Spleen (tissue), 11 donors: ENCODE results near the gene RSAD1. TPM values are rescaled to one million over a fixed set of nuclear protein-coding genes. Genes with fewer than 3 reads are reported as not detected.

Experiments
- DNase-seq: peaks from one replicate; pipeline ENCODE4 v3.0.0-alpha.2; 2020
- H3K27ac ChIP-seq, 8 donors: fragments of 200-600 bp; sonication (generic) in 7 of 8; 1 replicate in 4 of 8; 2 replicates in 4 of 8; pipeline versions ENCODE4 v1.5.0 to v1.8.0; 2016 to 2021; ENCODE audit warnings: inconsistent platforms in 4 of 8, mild to moderate bottlenecking in 4 of 8, moderate library complexity in 1 of 8
- H3K27me3 ChIP-seq, 7 donors: fragments of 200-600 bp; sonication (generic) in 6 of 7; replicated peaks in 1 of 7; 1 replicate in 4 of 7; 2 replicates in 3 of 7; pipeline versions ENCODE4 v1.5.0 to v1.8.0; 2016 to 2021; ENCODE audit warnings: inconsistent platforms in 3 of 7, mild to moderate bottlenecking in 1 of 7
- H3K36me3 ChIP-seq, 6 donors: fragments of 200-600 bp; sonication (generic) in 5 of 6; 1 replicate in 4 of 6; 2 replicates in 2 of 6; pipeline versions ENCODE4 v1.5.0 to v1.8.0; 2016 to 2021; ENCODE audit warnings: inconsistent platforms in 2 of 6
- H3K4me1 ChIP-seq, 6 donors: fragments of 200-600 bp; sonication (generic) in 5 of 6; 1 replicate in 3 of 6; 2 replicates in 3 of 6; pipeline versions ENCODE4 v1.5.0 to v1.8.0; 2016 to 2021; ENCODE audit warnings: inconsistent platforms in 3 of 6
- H3K4me3 ChIP-seq, 8 donors: fragments of 200-600 bp; sonication (generic) in 7 of 8; 1 replicate in 4 of 8; 2 replicates in 4 of 8; pipeline versions ENCODE4 v1.5.0 to v1.8.0; 2016 to 2021; ENCODE audit warnings: inconsistent platforms in 4 of 8, mild to moderate bottlenecking in 4 of 8, moderate library complexity in 2 of 8
- H3K9me3 ChIP-seq, 8 donors: fragments of 200-600 bp; sonication (generic) in 7 of 8; 1 replicate in 4 of 8; 2 replicates in 4 of 8; pipeline versions ENCODE4 v1.5.0 to v1.8.0; 2016 to 2021; ENCODE audit warnings: inconsistent platforms in 4 of 8
- POLR2A ChIP-seq, 3 donors: fragments of 450-650 bp; IDR thresholded peaks; one replicate each; pipeline ENCODE4 v1.5.1; 2017; ENCODE audit warnings: antibody characterized with exemption in 3 of 3, mild to moderate bottlenecking in 1 of 3
- POLR2AphosphoS5 ChIP-seq, 3 donors: sonication (generic); formaldehyde crosslinking; IDR thresholded peaks; one replicate each; pipeline ENCODE4 v1.5.1; 2017; ENCODE audit warnings: antibody characterized with exemption in 3 of 3
- WGBS, 5 donors: extraction: QIAGEN DNeasy Blood & Tissue Kit in 3 of 5; methylation state at CpG; one replicate each; pipeline versions ENCODE4 v1.1.5 to v1.1.7; 2013 to 2018; 5-methylcytosine and 5-hydroxymethylcytosine counted together
- intact Hi-C: fragments of 100-400 bp; cut with DNase I; formaldehyde crosslinking; loops from one replicate; pipeline ENCODE4 v1.15.0; 2023; ENCODE audit warnings: low total_unique reads
- polyA plus RNA-seq, 3 donors: library from polyadenylated mRNA; stranded (reverse); fragments of 200-250 nt; gene quantifications; one replicate each; pipeline ENCODE4 v1.2.1, GENCODE V29; 2013
- total RNA-seq, 7 donors: library from RNA; depleted of rRNA in 3 of 7; stranded (reverse); fragments of >200 nt in 3 of 7; fragmentation: NEBNext Ultra II Directional in 4 of 7; extraction: Animal tissue kit (Norgen Biotek cat#: 25700) in 4 of 7; gene quantifications; one replicate each; pipeline versions ENCODE4 v1.1.0 to v1.2.1, GENCODE V29; 2016 to 2021
- TF ChIP-seq, protein P1 (sequence below), 11 experiments: fragments of 200-600 bp in 7 of 11; fragments of 450-650 bp in 4 of 11; sonication (generic) in 4 of 11; IDR thresholded peaks in 8 of 11; conservative IDR thresholded peaks in 3 of 11; 1 replicate in 7 of 11; 2 replicates in 4 of 11; pipeline versions ENCODE4 v1.4.0 to v1.8.0; 2016 to 2021; ENCODE audit warnings: antibody characterized with exemption in 11 of 11, inconsistent platforms in 4 of 11, mild to moderate bottlenecking in 1 of 11
- donor health status: healthy with polysubstance abuse.
- donor health status: DM: no; HTN: no; CAD: no; lungs with moderate emphysema.
- donor health status: DM: no; HTN: no; CAD: no.
- donor health status: Bipolar disorder and iron deficiency.
- donor health status: healthy.
- donor health status: DM: no; HTN: no; CAD: no.
- donor health status: DM: yes; HTN: yes; CAD: no.

Gene RSAD1
- total and polyA plus RNA-seq, 10 donors = 24.1 to 56.2 (median 38.8) TPM

DNA sequence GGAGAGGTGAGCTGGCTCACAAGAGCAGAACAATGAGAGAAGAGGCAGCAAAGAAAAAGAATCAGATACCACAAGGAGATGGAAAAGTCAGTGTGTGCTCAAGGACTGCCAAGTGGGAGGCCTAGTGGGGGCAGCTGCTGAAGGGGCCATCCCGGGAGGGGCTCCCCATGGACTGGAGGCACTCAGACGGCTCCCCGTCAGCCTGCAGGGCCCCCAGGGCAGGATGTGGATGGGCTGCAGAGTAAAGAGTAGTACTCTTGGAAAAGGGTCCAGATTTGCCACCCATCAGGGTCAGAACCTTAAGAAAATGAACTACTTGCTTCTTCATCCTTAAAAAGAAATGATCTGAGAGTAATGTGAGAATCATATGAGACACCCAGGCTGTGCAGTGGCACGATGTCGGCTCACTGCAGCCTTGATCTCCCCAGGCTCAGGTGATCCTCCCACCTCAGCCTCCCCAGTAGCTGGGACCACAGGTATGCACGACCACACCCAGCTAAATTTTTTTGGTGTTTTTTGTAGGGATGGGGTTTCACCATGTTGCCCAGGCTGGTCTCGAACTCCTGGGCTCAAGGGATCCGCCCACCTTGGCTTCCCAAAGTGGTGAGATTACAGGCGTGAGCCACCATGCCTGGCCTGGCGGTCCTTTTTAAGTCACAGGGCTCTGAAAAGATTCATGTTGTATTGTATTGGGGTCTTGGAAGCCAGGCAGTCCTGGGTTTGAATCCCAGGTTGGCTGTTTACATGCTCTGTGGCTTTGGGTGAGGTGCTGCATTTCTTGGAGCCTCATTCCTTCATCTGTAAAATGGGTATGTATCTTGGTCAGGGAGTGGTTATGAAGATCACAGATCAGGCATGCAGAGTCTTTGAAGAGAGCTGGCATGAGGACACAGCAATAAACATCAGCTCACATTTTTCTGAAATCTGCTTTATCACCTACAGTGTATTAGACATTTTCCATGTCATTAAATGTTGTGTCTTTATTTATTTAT, 37.5 kb upstream of the RSAD1 start:
- no peaks in the 10 kb centered on the region for H3K9me3 ChIP-seq
- 83 to 95% (median 93%) methylated on average over 10 of the region's 10 CpGs for WGBS, 5 donors
- no peak for DNase-seq
- H3K4me3 ChIP-seq = no peak overlapping the region
- H3K27ac ChIP-seq = no peak overlapping the region
- no peaks in the 10 kb centered on the region for H3K27me3 ChIP-seq
- intact Hi-C loops = no loop called here
- TF ChIP-seq, protein P1, sequence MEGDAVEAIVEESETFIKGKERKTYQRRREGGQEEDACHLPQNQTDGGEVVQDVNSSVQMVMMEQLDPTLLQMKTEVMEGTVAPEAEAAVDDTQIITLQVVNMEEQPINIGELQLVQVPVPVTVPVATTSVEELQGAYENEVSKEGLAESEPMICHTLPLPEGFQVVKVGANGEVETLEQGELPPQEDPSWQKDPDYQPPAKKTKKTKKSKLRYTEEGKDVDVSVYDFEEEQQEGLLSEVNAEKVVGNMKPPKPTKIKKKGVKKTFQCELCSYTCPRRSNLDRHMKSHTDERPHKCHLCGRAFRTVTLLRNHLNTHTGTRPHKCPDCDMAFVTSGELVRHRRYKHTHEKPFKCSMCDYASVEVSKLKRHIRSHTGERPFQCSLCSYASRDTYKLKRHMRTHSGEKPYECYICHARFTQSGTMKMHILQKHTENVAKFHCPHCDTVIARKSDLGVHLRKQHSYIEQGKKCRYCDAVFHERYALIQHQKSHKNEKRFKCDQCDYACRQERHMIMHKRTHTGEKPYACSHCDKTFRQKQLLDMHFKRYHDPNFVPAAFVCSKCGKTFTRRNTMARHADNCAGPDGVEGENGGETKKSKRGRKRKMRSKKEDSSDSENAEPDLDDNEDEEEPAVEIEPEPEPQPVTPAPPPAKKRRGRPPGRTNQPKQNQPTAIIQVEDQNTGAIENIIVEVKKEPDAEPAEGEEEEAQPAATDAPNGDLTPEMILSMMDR (IDR thresholded peaks at IDR 0.05 in 8 of 11, conservative IDR thresholded peaks at IDR 0.05 in 3 of 11) = no peak
- TF ChIP-seq POLR2A (IDR thresholded peaks at IDR 0.05) (no peak), POLR2AphosphoS5 (IDR thresholded peaks at IDR 0.05) (no peak)
- peaks cover 0 to 31% (median 0%) of the 10 kb centered on the region in 6 donors for H3K36me3 ChIP-seq
- H3K4me1 ChIP-seq = peaks cover 0 to 8% (median 0%) of the 10 kb centered on the region in 6 donors

DNA sequence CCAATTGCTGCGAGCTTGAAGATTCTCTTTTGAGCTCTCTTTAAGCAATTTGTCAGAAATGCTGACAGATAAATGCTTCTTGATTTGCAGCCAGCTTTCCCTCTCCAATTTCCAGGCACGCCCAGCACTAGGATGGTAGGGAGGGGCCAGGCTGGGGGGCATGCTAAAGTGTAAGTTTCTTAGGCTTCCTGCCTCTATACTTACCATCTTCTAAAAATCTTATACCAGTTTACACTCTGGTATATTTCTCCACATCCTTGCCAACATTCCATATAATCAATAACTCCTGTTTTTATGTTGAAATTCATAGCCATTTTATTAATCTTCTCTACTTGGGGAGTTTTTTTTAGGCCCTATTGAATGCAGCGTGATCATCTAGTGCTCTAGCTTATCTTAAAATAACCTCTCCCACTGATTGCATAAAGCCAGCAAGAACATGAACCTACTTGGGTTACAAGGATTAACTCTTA, 35.1 kb upstream of the RSAD1 start:
- Histone ChIP-seq H3K27ac (no peak overlapping the region), H3K27me3 (no peaks in the 10 kb centered on the region), H3K4me3 (no peak overlapping the region), H3K9me3 (no peaks in the 10 kb centered on the region), H3K36me3 (peaks cover 0 to 19% (median 0%) of the 10 kb centered on the region in 6 donors), H3K4me1 (peaks cover 0 to 8% (median 0%) of the 10 kb centered on the region in 6 donors)
- WGBS, 5 donors = 44 to 81% (median 64%) methylated on average over 3 of the region's 3 CpGs
- no peak for DNase-seq
- TF ChIP-seq POLR2AphosphoS5 (IDR thresholded peaks at IDR 0.05) = no peak
- TF ChIP-seq POLR2A (IDR thresholded peaks at IDR 0.05) = no peak
- TF ChIP-seq, protein P1 (IDR thresholded peaks at IDR 0.05 in 8 of 11, conservative IDR thresholded peaks at IDR 0.05 in 3 of 11) = no peak
- intact Hi-C loops = no loop called here

DNA sequence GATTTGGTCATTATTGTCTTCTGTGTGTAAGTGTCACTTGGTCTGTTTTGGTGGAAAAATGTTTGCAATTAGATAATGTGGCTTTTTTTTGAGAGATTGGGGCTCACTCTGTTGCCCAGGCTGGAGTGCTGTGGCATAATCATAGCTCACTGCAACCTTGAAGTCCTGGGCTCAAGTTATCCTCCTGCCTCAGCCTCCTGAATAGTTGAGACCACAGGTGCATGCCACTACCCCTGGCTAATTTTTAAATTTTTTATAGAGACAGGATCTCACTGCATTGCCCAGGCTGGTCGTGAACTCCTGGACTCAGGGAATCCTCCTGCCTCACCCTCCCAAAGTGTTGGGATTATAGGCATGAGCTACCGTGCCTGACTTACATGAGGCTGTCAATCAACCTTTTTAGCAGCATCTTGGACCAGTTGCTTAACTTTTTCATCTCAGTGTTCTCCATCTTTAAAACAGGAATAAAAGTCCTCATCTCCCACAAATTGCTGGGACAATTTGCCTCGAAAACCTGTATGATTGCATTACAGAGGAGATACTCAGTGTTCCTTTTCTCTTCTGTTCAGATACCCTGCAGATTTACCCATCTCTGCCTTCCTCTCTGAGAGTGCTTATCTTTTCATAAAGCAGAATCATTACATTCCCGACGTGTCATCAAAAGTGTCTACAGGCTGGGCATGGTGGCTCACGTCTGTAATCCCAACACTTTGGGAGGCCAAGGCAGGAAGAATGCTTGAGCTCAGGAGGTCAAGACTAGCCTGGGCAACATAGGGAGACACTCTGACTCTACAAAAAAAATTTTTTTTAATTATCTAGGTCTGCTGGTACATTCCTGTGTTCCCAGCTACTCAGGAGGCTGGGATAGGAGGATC, 33.6 kb upstream of the RSAD1 start:
- no peak for TF ChIP-seq POLR2AphosphoS5 (IDR thresholded peaks at IDR 0.05)
- Histone ChIP-seq H3K27me3 (no peaks in the 10 kb centered on the region), H3K4me1 (peaks cover 0 to 8% (median 0%) of the 10 kb centered on the region in 6 donors), H3K9me3 (no peaks in the 10 kb centered on the region), H3K36me3 (peaks cover 0 to 19% (median 0%) of the 10 kb centered on the region in 6 donors), H3K27ac (no peak overlapping the region), H3K4me3 (no peak overlapping the region)
- WGBS, 5 donors = 89 to 99% (median 95%) methylated on average over 6 of the region's 6 CpGs
- intact Hi-C loops = no loop called here
- no peak for DNase-seq

DNA sequence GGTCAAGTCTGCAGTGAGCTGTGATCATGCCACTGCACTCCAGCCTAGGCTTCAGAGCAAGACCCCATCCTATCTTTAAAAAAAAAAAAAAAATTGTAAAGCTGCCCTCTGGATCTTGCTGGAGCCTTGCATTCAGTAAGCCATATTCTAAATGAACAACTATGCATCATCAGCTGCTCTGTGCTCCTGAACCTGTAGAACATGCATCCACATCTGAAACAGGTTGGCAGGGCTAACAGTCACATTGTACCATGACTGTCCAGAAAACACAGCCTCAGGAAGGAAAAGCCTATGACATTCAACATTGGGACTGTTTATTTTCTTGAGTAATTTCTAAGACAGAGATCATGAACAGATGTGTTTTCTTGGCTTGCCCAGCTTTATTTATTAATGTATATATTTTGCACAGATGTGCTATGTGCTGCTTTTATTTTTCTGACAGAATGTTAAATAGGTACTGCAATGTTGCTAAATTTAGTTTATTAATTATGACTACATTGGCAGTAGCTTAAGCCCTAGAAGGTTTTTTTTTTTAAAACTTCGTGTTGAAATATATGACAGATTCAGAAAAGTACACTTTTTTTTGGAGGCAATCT, 32.8 kb upstream of the RSAD1 start:
- no peak for DNase-seq
- intact Hi-C loops = no loop called here
- Histone ChIP-seq H3K27me3 (no peaks in the 10 kb centered on the region), H3K36me3 (peaks cover 0 to 22% (median 0%) of the 10 kb centered on the region in 6 donors), H3K4me3 (no peak overlapping the region), H3K9me3 (no peaks in the 10 kb centered on the region), H3K4me1 (peaks cover 0 to 8% (median 0%) of the 10 kb centered on the region in 6 donors), H3K27ac (no peak overlapping the region)
- TF ChIP-seq POLR2AphosphoS5 (IDR thresholded peaks at IDR 0.05) (no peak), POLR2A (IDR thresholded peaks at IDR 0.05) (no peak)
- TF ChIP-seq, protein P1 (IDR thresholded peaks at IDR 0.05 in 8 of 11, conservative IDR thresholded peaks at IDR 0.05 in 3 of 11) = no peak
- 57 to 82% (median 58%) methylated on average over 1 of the region's 1 CpG for WGBS, 5 donors
